NT2/D1 (cell line): ENCODE measurements around the gene B4GALNT2.

Experiments
- DNase-seq: peaks from one replicate; pipeline ENCODE4 v3.0.0-alpha.2; 2011; ENCODE audit warnings: low read depth, low spot score
- H3K27me3 ChIP-seq: 2 replicates; pipeline ENCODE4 v1.6.0; 2011; ENCODE audit warnings: mild to moderate bottlenecking; ENCODE audit not compliant: insufficient read length, insufficient read depth
- H3K36me3 ChIP-seq: 2 replicates; pipeline ENCODE4 v1.6.1; 2011; ENCODE audit warnings: mild to moderate bottlenecking, low read length, mixed read lengths; ENCODE audit not compliant: insufficient read depth, insufficient read length
- H3K4me1 ChIP-seq: 2 replicates; pipeline ENCODE4 v1.5.1; 2011; ENCODE audit not compliant: insufficient read depth, insufficient read length
- H3K4me3 ChIP-seq: 2 replicates; pipeline ENCODE4 v1.5.1; 2011; ENCODE audit warnings: low read depth; ENCODE audit not compliant: insufficient read length
- H3K9ac ChIP-seq: 2 replicates; pipeline ENCODE4 v1.6.0; 2011; ENCODE audit warnings: low read depth; ENCODE audit not compliant: insufficient read length
- H3K9me3 ChIP-seq: 2 replicates; pipeline ENCODE4 v1.5.1; 2011; ENCODE audit warnings: mild to moderate bottlenecking, low read length; ENCODE audit not compliant: insufficient read depth
- SUZ12 ChIP-seq: IDR thresholded peaks from 2 replicates; pipeline ENCODE4 v1.6.1; 2011; ENCODE audit not compliant: insufficient read length, insufficient read depth; ENCODE audit errors: extremely low read depth
- YY1 ChIP-seq: IDR thresholded peaks from 2 replicates; pipeline ENCODE4 v1.6.1; 2011; ENCODE audit not compliant: insufficient read length, insufficient read depth
- ZNF274 ChIP-seq: IDR thresholded peaks from 2 replicates; pipeline ENCODE4 v1.6.1; 2011; ENCODE audit warnings: mild to moderate bottlenecking, low read depth, low read length

Gene B4GALNT2

DNA sequence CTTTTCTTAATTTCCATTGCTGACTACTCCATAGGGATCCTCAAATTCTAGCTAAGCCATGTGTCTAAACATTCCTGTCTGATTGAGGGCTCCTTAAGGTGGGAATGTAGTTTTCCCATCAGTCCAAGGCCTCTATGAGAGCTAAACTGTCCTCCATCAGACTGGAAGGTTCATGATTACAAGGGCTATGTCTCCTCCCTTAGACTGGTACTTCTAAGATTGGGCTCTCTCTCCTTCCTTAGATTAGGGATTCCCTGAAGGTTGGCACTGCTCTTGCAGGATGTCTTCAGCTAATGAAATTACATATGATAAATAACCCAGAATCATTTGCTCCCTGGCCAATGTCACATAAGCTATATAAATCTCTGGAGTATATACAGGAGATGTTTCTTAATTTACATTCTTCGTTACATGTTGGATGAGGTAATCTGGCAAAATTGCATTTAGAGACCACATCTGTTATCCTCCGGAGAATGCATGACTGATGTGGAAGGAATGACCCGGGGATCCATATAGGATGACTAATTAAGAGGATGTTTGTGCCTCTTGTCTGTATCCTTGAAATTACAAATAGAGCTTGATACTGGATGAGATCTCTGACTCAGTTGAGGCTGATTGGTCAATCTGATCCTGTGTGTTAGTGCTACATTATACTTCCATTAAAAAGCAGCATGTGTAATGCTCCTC, 14.2 kb downstream of the B4GALNT2 start:
- Histone ChIP-seq H3K9me3 (0 out of 2 replicates have a peak, but pooled peaks cover 5% of the 10 kb centered on the region), H3K4me1 (no peaks in the 10 kb centered on the region), H3K9ac (no peak overlapping the region), H3K36me3 (no peaks in the 10 kb centered on the region), H3K27me3 (no peaks in the 10 kb centered on the region), H3K4me3 (no peak overlapping the region)
- no peak for DNase-seq
- TF ChIP-seq YY1: no peak
- TF ChIP-seq SUZ12: no peak
- no peak for TF ChIP-seq ZNF274

DNA sequence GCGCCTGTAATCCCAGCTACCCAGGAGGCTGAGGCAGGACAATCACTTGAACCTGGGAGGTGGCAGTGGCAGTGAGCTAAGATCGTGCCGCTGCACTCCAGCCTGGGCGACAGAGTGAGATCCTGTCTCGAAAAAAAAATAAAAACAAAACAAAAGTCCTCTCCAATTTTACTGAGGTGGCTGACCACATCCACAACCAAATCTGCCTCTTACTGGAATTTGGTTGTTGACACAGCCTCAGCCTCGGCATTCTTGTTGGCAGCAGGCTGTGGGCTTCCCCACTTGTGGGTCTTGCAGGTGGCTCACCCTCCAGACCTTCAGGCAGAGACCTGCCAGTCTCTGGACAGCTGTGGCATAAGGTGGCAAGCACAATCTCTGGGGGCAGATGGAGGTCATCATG, 15.6 kb downstream of the B4GALNT2 start:
- Histone ChIP-seq H3K4me1 (no peaks in the 10 kb centered on the region), H3K9me3 (0 out of 2 replicates have a peak, but pooled peaks cover 5% of the 10 kb centered on the region), H3K36me3 (no peaks in the 10 kb centered on the region), H3K27me3 (no peaks in the 10 kb centered on the region), H3K9ac (no peak overlapping the region), H3K4me3 (no peak overlapping the region)
- DNase-seq: no peak
- no peak for TF ChIP-seq SUZ12
- no peak for TF ChIP-seq ZNF274
- TF ChIP-seq YY1: no peak

- DNase-seq: no peak
- no peak overlapping the region for H3K9ac ChIP-seq
- TF ChIP-seq YY1 (no peak), ZNF274 (no peak), SUZ12 (no peak)
- no peaks in the 10 kb centered on the region for H3K4me1 ChIP-seq
- H3K36me3 ChIP-seq: no peaks in the 10 kb centered on the region
- H3K4me3 ChIP-seq: no peak overlapping the region
- H3K9me3 ChIP-seq: 0 out of 2 replicates have a peak, but pooled peaks cover 5% of the 10 kb centered on the region
- H3K27me3 ChIP-seq: no peaks in the 10 kb centered on the region
These were observed 19.4 kb downstream of the B4GALNT2 start for GRCh38 chr17:49151996-49152395.

DNA sequence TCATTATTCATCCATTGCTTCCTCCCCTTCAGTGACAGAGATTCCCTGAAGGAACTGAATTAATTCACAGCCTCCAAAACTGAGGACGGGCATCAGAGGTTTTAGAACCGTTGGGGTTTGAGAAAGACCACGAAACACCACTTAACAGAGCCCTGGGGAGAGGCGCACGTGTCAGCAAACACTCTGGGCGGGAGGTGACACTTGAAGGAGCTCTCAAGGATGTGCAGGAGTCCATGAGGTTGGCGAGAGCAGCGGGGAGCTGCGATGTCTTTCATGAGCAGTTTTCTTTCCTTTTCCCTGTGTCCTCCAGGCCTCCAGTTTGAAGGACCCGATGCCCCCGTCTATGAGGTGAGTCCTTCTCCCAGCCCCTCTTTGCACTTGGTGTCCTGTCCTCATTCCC, 23.7 kb downstream of the B4GALNT2 start:
- H3K4me1 ChIP-seq: peaks cover 3% of the 10 kb centered on the region
- no peaks in the 10 kb centered on the region for H3K36me3 ChIP-seq
- H3K27me3 ChIP-seq: no peaks in the 10 kb centered on the region
- H3K9me3 ChIP-seq: no peaks in the 10 kb centered on the region
- no peak for DNase-seq
- no peak overlapping the region for H3K4me3 ChIP-seq
- TF ChIP-seq ZNF274: no peak
- TF ChIP-seq SUZ12: no peak
- TF ChIP-seq YY1: no peak
- H3K9ac ChIP-seq: no peak overlapping the region

DNA sequence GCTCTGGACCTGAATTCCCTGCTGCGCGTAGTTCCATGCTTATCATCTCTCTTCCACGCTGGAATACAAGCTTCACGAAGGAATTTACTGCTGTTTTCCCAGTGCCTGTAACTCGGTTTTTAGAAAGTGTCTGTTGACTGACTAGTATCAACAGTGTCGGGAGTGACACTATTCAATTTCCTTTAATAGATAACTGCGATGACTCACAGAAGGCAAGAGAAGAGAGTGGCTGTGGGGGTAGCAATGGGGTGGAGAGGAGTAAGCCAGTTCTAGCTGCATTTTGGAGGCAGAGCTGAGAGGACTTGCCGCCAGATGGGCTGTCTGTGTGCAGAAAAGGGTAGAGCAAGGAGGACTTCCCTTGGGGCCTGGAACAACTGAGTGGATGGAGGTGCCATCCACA, 25.2 kb downstream of the B4GALNT2 start:
- Histone ChIP-seq H3K4me1 (peaks cover 3% of the 10 kb centered on the region), H3K4me3 (no peak overlapping the region), H3K9me3 (no peaks in the 10 kb centered on the region), H3K9ac (no peak overlapping the region), H3K27me3 (no peaks in the 10 kb centered on the region), H3K36me3 (no peaks in the 10 kb centered on the region)
- no peak for TF ChIP-seq ZNF274
- TF ChIP-seq SUZ12: no peak
- no peak for TF ChIP-seq YY1
- no peak for DNase-seq

DNA sequence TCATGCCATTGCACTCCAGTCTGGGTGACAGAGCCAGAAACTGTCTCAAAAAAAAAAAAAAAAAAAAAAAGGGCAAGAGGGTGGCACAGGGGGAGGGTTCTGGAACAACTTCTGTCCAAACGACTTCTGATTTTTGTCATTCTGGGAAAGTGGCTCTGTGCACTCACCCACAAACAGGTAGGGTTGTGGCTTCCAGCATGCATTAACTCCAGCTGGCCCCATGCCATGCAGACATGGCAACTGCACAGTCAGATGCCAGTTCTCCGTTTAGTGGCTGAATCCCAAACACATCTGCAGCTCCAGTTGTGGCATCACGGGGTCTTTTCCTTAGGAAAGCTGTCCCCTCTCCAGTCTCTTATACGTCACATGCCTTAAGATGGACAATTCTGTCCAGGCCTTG, 30.3 kb downstream of the B4GALNT2 start:
- no peak overlapping the region for H3K4me3 ChIP-seq
- H3K4me1 ChIP-seq: no peaks in the 10 kb centered on the region
- H3K27me3 ChIP-seq: peaks cover under 1% of the 10 kb centered on the region
- no peak for TF ChIP-seq YY1
- no peak for TF ChIP-seq SUZ12
- no peak for TF ChIP-seq ZNF274
- H3K9me3 ChIP-seq: no peaks in the 10 kb centered on the region
- no peak overlapping the region for H3K9ac ChIP-seq
- no peak for DNase-seq
- H3K36me3 ChIP-seq: no peaks in the 10 kb centered on the region

DNA sequence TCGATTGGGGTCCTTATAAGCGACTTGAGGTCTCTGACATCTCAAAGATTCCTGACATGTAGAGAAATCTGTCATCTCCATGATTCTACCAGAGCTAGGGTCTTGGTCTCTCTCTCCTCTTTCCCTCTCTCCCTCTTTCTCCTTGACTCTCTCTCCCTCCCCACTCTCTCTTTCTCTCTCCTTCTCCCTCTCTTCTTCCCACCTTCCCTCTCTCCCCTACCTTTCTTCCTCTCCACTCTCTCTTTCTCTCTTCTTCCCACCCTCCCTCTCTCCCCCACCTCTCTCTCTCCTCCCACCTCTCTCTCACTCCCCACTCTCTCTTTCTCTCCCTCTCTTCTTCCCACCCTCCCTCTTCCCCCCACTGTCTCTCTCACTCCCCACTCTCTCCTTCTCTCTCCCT, 32.6 kb downstream of the B4GALNT2 start:
- TF ChIP-seq ZNF274 (no peak), YY1 (no peak), SUZ12 (no peak)
- H3K9me3 ChIP-seq: peaks cover under 1% of the 10 kb centered on the region; the same call in 1 of the 2 replicates
- DNase-seq: no peak
- no peaks in the 10 kb centered on the region for H3K36me3 ChIP-seq
- H3K27me3 ChIP-seq: peaks cover 11% of the 10 kb centered on the region
- no peaks in the 10 kb centered on the region for H3K4me1 ChIP-seq
- H3K4me3 ChIP-seq: no peak overlapping the region
- no peak overlapping the region for H3K9ac ChIP-seq
